Adrenal gland (tissue), 5 donors: Measurements from ENCODE around the gene C1D.

Source experiments
- CTCF ChIP-seq, 6 experiments: fragments of 450-650 bp in 4 of 6; fragments of 200-600 bp in 2 of 6; sonication (generic) in 1 of 6; IDR thresholded peaks; 1 replicate in 5 of 6; 2 replicates in 1 of 6; pipeline versions ENCODE4 v1.5.1 to v1.8.0; 2016 to 2021; ENCODE audit warnings: antibody characterized with exemption in 6 of 6, mild to moderate bottlenecking in 2 of 6, moderate library complexity in 1 of 6
- POLR2A ChIP-seq, 2 donors: fragments of 450-650 bp; IDR thresholded peaks; one replicate each; pipeline ENCODE4 v1.6.1; 2017; ENCODE audit warnings: antibody characterized with exemption in 2 of 2, mild to moderate bottlenecking in 2 of 2, moderate library complexity in 1 of 2
- donor health status: DM: no; HTN: no; CAD: no.

- TF ChIP-seq POLR2A (IDR thresholded peaks at IDR 0.05) = no peak
- TF ChIP-seq CTCF (IDR thresholded peaks at IDR 0.05) = no peak
Measured at GRCh38 chr2:68045342-68045741, 17.5 kb downstream of the C1D start.
